Stimulated activated CD8-positive, alpha-beta memory T cell treated with anti-CD3 and anti-CD28 coated beads, Interleukin-2, amount 100 ng/mL, for 1 hour (primary cell): ENCODE results near the gene BCKDHB.
"Not testable (repeated sequence)": the region's sequence is repeated elsewhere in the genome, so short reads cannot be mapped to it uniquely, and the experiment has no call there.

Experiments
- DNase-seq, 2 donors: peaks; one replicate each; pipeline ENCODE4 v3.0.0-alpha.2; 2020; ENCODE audit warnings: low read depth in 2 of 2

Gene BCKDHB

DNA sequence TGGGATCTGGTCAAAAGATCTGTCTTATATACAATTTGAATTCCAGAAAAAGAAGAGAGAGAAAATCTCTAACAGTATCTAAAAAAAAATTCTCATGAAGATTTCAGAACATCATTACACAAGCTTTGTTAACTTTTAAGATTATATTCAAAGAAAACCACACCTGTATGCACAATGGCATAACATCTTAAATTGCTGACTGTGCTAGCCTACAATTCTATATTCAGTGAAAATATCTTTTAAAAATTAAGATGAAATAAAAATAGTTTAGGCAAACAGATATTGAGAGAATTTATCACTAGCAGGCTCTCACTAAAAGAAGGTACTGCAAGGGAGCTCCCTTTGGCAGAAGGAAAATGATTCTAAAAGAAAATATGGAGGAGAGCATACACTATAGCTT is 100.3 kb downstream of the BCKDHB start:
- DNase-seq, result no peak

DNA sequence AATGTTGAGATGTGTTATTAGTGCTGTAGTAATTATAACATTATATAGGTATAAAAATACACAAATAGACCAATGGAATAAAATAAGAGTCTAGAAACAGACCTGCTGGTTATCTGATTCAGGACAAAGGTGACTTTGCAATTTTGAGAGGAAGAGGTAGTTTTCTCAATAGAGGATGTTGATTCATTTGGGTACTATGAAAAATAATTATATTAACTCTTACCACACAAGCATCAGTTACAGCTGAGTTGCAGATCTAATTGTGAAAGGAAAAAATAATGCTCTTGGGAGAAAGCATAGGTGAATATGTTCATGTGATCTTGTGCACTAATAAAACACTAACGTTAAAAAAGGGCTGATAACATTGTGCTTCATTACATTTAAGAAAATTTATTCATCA is 103.0 kb downstream of the BCKDHB start:
- DNase-seq, result no peak

DNA sequence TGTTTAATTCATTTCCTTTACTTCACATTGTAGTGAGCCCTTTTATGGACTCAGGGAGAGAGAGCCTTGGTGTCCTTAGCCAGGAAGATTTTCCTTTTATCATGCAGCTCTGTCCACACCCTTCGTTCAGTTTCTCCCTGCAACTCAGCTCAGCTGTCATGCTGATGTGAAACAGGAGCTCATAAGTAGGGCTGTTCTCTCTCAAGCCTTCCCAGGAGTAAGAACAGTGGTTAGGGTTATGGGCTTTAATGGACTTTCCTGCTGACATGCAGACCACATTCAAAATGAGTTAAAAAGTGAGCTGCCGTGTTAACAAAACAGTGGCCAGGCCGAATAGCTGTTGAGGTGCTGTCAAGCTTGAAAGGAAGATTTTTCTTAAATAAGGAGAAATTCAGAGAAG is 104.1 kb downstream of the BCKDHB start:
- no peak for DNase-seq

DNA sequence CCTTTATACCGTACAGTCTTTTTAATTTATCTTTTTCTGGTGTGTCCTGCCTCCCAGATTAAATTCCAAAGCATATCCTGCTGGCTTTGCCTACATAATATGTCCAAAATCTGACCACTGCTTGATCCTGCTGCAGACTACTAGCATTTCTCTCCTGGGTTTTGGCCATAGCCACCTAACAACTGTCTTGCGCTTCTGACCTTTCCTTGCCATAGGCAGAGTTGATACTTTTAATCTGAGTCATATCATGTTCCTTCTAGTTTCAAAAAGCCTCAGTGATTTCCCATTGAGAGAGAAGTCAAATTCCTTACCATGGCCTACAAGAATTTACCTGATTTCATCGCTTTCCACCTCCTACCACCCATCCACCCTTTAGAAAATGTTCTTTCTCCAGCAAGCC is 104.8 kb downstream of the BCKDHB start:
- no peak for DNase-seq

DNA sequence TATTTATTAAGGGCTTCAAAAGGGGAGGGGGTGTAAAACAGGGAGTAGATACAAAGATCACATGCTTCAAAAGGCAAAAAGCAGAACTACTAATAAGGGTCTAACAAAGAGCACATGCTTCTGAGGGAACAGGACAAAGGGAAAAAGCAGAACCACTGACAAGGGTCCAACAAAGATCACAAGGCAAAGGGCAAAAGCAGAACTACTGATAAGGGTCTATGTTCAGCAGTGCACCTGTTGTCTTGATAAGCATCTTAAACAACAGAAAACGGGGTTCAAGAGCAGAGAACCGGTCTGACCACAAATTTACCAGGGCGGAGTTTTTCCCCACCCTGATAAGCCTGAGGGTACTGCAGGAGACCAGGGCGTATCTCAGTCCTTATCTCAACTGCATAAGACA is 105.4 kb downstream of the BCKDHB start:
- not testable (repeated sequence) for DNase-seq

DNA sequence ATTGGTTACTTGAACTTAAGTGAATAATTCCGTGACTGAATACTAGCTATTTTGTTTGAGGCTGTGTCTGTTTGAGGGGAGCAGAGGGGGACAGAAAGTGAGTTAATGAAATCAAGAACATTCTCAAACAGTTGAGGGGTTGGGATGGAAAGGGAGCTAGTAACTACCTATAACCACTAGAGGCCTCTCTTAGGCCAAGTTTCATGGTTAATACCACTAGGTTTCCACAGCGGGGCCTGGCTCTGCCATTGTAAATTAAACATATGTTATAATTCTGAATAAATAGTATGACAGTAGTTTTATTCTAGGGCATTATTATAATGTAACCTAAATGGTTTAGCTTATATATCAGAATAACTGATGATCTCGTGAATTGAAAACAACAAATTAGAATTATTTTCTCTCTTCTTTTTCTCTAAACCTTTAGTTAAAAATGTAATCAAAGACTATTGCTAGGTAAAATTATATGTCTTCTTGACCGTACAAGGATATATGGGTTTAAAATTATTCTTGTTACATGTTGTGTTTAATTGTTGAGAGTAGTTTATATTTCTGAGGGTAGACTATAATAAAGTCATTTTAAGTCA is 108.1 kb downstream of the BCKDHB start:
- DNase-seq, result no peak

DNA sequence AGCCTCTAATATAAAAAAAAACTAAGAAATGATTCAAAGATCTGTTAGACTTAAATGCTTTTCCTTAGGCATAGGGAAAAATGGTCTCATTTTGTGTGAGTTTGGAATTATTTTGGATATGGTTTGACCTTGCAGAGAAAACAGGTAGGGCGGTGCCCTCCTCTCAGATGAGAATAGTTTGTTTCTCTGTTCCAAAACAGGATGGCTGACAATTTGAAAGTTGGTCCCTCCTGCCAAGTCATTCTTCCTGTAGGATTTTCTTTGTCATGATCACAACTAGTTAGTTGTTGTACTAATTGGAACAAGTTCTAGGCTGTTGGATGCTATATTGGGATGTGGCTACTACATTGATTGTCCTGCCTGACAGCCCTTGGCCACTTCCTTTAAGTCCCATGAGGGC is 108.6 kb downstream of the BCKDHB start:
- no peak for DNase-seq

DNA sequence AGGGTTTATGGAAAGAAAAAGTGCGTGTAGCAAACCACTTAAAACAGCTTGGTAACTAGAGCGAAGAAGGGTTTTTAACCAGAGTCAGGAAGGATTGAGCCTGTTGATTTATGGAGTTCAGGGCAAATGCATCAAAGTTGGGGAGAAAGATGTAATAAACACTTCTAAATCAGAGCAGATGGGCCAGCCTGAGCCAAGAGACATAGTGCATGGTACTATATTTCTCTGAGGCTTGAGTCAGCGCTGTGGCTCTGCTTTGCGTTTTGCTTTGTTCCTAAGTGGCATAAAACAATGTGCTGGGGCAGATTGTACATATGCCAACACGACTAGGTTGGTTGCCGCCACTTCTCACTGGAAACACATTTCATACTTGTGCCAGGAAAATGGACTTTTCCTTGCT is 111.3 kb downstream of the BCKDHB start:
- no peak for DNase-seq

DNA sequence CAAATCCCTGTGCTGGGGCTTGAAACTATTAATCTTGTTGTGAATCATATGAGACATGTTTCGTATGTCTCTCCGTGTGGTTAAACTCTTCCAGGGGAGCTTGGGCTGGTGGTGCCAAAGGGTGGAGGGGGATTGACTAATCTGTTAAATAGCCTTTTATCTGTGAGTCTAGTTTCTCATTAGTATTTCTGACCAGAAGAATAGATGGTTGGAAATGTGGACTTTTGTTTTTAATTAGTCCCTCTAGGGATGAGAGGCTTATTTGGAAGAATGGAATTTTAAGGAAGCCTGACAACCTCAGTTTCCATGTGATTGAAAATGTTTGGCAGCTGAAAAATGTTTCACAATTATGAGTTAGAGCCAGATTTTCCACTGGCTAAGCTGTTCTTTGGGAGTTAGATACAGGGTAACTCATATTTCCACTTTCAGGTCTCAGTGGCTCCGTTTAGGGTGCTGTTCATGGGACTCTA is 117.3 kb downstream of the BCKDHB start:
- DNase-seq, result no peak

DNA sequence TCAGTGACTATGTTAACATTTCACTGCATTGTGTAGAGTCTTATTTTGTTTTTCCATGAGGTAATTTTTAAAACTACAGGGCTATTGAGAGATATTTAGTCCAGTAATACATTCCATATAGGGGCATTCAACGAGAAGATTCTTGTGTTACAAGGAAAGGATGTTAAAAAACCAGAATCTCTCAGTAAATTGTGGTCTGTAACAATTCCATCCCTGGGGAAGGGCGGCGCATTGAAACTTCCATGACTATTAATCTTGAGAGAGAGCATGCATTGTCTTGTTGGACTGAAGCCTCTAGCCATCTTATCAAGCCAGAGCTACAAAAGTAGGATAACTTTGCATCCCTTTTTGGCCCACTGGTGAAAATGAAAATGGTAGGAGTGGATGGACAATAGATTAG is 119.7 kb downstream of the BCKDHB start:
- DNase-seq, result no peak

DNA sequence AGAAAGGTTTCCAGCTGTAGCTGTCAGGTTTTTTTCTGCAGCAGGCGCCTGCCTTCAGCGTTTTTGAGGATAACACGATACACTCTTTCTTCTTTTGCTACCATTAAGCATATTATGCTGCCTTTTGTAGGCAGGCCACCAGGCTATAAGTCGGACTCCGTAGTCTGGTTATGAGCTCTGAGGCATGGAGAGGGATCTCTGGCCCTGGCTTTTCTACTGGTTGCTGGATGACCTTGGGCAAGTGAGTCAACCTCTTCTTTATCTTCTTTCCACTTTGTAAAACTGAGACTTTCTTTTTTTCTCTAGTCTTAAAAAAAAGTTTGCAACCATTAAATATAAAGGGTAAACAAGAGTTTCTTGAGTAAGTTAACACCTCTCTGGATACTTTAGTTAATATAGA is 120.2 kb downstream of the BCKDHB start:
- no peak for DNase-seq

DNA sequence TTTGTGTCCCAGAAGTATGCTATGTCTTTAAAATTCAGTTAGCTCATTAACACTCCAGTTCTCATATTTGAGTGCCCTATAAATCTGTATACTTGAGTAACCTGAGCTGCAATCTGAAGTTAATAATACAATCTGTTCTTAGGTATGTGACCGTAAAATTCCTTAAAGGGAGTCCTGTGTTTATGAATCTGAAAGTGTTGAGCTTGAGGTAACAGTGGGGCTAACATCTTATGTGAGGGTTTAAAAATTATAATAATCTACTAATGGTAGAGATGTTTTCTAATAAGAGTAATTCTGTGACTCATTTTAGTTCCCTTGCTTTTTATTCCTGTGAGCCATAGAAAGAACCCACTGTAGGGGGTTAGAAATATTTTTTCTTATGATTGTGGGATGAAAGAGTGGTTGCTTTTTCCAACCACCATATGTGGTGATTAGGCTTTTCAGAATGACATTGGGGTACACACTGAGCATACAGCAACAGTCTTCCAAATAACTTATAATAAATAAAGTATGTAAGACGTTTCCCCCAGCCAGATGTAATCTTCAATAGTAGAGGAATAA is 121.2 kb downstream of the BCKDHB start:
- no peak for DNase-seq

DNA sequence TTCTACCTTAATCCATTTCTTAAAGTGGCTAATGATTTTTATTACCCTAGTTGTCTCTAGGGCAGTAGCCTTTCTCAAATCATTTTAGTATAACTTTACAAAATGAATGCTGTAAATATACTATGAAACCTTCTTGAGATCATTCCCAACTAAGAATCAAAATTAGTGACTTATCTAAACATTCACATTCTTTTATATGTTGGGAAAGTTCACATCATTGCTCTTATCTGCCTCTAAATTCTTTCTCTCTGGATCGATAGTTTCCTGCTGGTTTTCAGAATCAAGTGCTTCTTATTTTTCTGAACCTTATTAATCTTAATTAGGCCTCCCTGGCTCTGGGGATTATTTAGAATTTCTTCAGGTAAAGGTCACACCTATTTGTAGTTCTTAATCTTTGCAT is 126.8 kb downstream of the BCKDHB start:
- no peak for DNase-seq

DNA sequence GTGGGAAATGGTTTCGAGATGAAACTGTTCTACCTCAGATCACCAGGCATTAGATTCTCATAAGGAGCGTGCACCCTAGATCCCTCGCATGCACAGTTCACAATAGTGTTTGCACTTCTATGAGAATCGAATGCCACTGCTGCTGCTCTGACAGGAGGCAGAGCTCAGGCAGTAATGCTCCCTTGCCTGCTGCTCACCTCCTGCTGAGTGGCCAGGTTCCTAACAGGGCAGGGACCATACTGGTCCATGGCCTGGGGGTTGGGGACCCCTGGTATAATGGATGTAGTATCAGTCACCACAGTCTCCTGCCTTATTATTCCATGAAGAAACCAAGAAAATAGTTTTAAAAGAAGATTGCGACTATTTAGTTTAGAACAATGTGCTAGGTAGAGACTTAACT is 127.5 kb downstream of the BCKDHB start:
- DNase-seq, result no peak

DNA sequence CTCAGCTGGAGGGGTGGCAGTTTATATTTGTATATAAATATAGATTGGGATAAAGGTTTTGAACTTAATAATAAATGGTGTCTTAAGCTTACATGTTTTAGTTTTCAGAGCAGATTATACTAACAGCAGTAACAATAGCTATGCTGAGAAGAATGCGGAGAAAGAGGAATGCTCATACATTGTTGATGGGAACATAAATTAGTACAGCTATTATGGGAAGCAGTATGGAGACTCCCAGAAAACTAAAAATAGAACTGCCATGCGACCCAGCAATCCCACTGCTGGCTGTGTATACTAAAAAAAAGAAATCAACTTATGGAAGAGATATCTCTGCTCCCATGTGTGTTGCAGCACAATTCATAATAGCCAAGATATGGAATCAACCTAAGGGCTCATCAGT is 127.9 kb downstream of the BCKDHB start:
- DNase-seq, result no peak

DNA sequence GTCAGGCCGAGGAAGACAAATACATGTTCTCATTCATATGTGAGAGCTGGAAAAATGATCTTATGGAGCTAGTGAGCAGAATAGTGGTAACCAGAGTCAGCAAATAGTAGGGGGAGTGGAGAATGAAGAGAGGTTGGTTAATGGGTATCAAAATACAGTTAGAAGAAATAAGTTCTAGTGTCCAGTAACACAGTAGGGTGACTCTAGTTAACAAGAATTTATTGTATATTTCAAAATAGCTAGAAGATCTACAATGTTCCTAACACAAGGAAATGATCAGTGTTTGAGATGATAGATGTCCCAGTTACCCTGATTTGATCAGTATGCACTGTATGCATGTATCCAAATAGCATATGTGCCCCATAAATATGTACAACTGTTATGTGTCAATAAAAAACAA is 128.4 kb downstream of the BCKDHB start:
- no peak for DNase-seq

DNA sequence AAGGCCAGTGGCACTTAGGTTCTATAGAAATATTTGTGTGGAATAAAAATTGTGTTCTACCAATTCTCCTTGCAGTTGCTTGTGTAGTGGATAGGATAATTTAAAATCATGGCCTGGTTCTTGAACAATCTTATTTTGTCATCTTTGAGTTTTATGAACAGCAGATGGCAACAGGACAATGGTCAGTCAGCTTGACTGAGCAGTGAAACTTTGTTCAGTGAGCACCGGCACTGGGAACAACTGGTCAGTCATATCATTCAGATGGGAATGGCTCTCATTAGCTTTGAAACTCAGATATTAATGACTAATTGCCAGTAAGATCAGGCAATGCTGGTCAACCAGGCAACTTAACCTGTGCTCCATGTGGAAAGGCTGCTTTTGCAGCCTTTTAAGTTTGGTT is 129.2 kb downstream of the BCKDHB start:
- DNase-seq, result no peak

DNA sequence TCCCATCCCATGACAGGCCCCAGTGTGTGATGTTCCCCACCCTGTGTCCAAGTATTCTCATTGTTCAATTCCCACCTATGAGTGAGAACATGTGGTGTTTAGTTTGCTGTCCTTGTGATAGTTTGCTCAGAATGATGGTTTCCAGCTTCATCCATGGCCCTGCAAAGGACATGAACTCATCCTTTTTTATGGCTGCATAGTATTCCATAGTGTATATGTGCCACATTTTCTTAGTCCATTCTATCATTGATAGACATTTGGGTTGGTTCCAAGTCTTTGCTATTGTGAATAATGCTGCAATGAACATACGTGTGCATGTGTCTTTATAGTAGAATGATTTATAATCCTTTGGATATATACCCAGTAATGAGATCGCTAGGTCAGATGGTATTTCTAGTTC is 132.3 kb downstream of the BCKDHB start:
- DNase-seq, result not testable (repeated sequence)

DNA sequence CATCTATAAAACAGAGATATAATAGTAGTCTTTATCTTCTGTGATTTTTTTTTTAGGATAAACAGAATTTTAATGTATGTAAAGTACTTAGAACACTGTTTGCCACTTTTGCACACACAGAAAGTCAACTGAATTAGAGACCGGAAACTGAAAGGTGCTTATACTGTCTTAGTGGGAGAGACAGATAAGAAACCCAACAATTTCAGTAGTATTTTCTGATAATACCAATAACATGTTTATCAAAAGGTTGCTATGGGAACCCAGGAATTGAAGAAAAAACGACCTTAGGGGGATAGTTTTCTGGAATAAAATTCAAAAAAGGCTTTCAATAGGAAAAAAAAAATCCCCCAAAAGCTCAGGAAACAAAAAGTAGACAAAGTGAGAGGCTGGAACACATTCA is 138.6 kb downstream of the BCKDHB start:
- DNase-seq, result no peak

DNA sequence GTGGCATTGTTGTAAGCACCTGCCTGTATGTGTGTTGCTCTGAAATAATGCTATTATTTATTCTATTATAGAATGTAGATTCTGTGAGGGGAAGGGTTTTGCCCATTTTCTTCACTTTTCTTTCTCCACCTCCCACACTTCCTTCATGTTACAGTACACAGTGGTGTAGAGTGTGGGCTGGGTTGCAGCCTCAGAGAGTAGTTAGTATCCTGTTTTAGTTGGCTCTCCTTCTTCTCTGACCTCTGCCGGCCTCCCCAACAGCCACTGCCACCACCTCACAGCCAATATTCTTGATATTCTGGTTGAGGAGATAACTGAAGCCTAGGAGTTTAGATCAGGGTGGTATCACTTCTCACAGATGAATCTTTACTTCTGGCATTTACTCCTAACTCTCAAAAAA is 143.4 kb downstream of the BCKDHB start:
- no peak for DNase-seq

DNA sequence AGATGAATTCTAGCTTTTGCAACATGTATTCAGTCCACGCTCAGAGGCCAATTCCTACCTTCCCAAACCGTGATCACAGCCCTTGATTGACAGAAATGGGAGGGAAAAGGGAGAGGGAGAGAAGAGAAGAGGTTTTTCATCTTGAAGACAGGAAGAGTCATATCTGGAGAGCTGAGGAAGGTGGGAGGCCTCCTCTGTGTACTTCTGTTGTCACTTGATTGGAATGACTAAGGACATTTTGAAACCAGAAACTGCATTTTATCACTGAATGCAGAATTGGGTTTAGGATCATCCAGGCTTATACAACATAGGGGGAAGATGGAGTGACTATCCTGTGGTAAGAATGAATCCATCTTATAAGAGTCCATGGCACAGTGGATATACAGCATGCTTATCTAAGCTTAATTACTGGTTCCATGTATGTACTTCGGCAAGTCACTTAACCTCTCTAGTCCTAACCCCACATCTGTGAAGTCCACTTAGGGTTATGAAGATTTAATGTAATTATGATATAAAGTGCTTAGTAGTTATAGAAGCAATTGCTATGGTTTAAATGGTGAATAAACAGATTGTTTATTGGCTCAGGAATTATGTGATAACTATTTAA is 144.0 kb downstream of the BCKDHB start:
- no peak for DNase-seq

DNA sequence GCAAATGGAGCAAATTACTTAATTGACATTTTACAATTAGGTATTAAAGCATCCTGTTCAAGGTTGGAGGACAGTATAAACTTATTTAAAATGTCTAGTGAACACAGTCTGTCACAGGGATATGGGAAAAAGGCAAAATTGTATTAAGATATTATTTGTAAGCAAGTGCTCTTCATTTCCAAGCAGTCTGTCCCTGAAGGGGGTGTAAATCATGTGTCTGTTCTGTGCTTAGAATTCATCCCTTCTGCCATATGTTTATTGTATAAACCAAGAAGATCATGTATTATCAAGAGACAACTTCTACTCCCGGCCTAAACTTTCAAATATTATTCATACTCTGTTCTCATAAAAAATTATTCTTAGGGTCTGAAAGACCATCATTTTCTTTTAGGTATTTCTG is 144.8 kb downstream of the BCKDHB start:
- no peak for DNase-seq

DNA sequence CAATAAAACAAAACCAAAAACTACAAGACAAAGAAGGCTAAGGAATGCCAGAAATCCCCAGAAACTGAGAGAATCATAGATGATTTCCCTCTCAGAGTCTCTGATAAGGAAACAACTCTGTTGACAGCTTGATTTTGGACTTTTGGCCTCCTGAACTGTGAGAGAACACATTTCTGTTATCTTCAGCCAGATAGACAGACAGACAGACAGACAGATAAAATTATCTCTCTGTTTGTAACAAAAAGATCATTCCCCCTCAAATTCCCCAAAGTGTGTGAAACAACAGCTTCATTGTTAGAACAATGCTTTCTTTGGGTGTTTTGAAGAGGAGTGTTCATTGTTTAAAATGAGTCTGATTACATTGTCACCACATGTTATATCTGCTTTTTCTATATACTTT is 148.2 kb downstream of the BCKDHB start:
- no peak for DNase-seq

DNA sequence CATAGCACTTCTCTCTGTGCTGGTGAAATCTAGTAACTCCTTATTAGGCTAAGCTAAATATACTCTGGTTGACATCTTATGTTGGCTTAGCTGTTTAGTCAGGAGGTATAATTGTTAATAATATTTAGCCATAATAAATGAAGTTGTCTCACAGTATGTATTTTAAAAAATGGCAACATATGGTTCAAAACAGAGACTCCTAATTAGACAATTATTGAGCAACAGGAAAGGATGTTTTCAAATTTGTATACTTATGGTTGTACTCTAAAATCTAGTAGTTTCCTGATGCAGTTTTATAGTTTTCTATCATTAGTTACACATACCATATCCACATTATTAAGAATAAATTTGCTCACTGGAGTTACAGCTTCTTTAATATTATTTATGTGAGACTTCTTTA is 150.2 kb downstream of the BCKDHB start:
- no peak for DNase-seq
